Osteoblast (primary cell): ENCODE results near the gene GPER1. TPM values are rescaled to one million over a fixed set of nuclear protein-coding genes. Genes with fewer than 3 reads are reported as not detected.
A peak's percentile ranks its signal among the peaks of the same experiment; 100 is the strongest.
"Not testable (repeated sequence)": the region's sequence is repeated elsewhere in the genome, so short reads cannot be mapped to it uniquely, and the experiment has no call there.

ENCODE experiments used
- DNase-seq: peaks from one replicate; pipeline ENCODE4 v3.0.0; 2011; ENCODE audit warnings: low spot score, mixed read lengths; ENCODE audit not compliant: insufficient read length; ENCODE audit errors: missing footprints
- H2AFZ ChIP-seq: 2 replicates; pipeline ENCODE4 v1.6.0; 2011; ENCODE audit warnings: mild to moderate bottlenecking, low read length
- H3K27ac ChIP-seq: 2 replicates; pipeline ENCODE4 v1.5.1; 2011; ENCODE audit warnings: mild to moderate bottlenecking, low read depth, low read length, moderate library complexity
- H3K27me3 ChIP-seq: 2 replicates; pipeline ENCODE4 v1.6.0; 2012; ENCODE audit warnings: mild to moderate bottlenecking, control low read depth, inconsistent platforms, low read length, moderate library complexity; ENCODE audit not compliant: insufficient read depth
- H3K36me3 ChIP-seq: 2 replicates; pipeline ENCODE4 v1.5.1; 2011; ENCODE audit warnings: mild to moderate bottlenecking, low read length, control low read depth, moderate library complexity; ENCODE audit not compliant: insufficient read depth
- H3K4me1 ChIP-seq: 2 replicates; pipeline ENCODE4 v1.5.1; 2011; ENCODE audit warnings: mild to moderate bottlenecking, low read length, control low read depth, moderate library complexity; ENCODE audit not compliant: insufficient read depth
- H3K4me2 ChIP-seq: 2 replicates; pipeline ENCODE4 v1.6.0; 2011; ENCODE audit warnings: mild to moderate bottlenecking, low read length; ENCODE audit not compliant: insufficient read depth
- H3K4me3 ChIP-seq: fragments of 200-600 bp; sonication (generic); 3 replicates; pipeline ENCODE4 v1.5.1; 2012; ENCODE audit warnings: mild to moderate bottlenecking, low read length, inconsistent platforms; ENCODE audit not compliant: insufficient read depth
- H3K79me2 ChIP-seq: 2 replicates; pipeline ENCODE4 v1.6.0; 2012; ENCODE audit warnings: mild to moderate bottlenecking, low read length, control low read depth, inconsistent platforms; ENCODE audit not compliant: insufficient read depth
- H3K9me3 ChIP-seq: 2 replicates; pipeline ENCODE4 v1.5.1; 2011; ENCODE audit warnings: low read depth, low read length, control low read depth
- H4K20me1 ChIP-seq: 2 replicates; pipeline ENCODE4 v1.6.0; 2012; ENCODE audit warnings: mild to moderate bottlenecking, low read length, control low read depth; ENCODE audit not compliant: insufficient read depth
- total RNA-seq: library from RNA; depleted of rRNA; stranded (reverse); fragments of >200 nt; gene quantifications from 2 replicates; pipeline ENCODE4 v1.2.3, GENCODE V29; 2012
- TF ChIP-seq, protein P1 (sequence below): IDR thresholded peaks from 2 replicates; pipeline ENCODE4 v1.5.1; 2011; ENCODE audit warnings: mild to moderate bottlenecking, low read depth, low read length, moderate library complexity; ENCODE audit errors: extremely low read depth

The GPER1 gene
- total RNA-seq, 1 donor = 10.5 TPM

DNA sequence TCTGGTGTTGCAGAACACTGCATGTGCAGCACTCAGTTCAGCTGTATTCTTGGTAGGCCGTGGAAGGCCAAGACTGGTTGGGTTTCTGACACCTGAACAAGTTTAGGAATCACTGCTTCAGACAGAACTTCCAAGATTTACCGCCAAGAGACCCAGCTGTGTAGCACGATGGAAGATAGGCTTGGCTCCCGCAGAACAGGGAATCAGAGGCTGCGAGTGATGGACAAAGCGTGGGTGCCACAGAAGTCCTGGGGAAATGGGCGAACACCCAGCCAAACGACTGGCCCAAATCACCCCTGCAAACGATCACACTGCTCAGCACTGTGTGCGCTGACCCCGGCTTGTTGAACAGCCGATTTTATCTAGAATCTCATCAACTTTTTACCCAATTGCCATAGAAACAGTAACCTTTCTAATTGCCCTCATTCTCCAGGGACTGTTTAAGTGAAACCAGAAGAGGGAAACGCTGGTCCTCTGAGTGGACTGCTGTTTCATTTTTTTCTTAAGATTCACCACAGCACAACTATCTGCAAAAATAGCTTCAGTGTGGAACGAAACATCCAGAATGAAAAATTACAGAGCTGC, 54.2 kb downstream of the GPER1 start:
- Histone ChIP-seq H3K4me3 (no peak overlapping the region), H3K27me3 (no peaks in the 10 kb centered on the region), H3K79me2 (peaks cover 6% of the 10 kb centered on the region), H3K4me2 (peak overlapping the region; percentile 56), H3K27ac (no peak overlapping the region), H2AFZ (peak overlapping the region; percentile 1), H3K9me3 (no peaks in the 10 kb centered on the region), H4K20me1 (no peaks in the 10 kb centered on the region), H3K4me1 (peaks cover 7% of the 10 kb centered on the region), H3K36me3 (no peaks in the 10 kb centered on the region)
- TF ChIP-seq, protein P1, sequence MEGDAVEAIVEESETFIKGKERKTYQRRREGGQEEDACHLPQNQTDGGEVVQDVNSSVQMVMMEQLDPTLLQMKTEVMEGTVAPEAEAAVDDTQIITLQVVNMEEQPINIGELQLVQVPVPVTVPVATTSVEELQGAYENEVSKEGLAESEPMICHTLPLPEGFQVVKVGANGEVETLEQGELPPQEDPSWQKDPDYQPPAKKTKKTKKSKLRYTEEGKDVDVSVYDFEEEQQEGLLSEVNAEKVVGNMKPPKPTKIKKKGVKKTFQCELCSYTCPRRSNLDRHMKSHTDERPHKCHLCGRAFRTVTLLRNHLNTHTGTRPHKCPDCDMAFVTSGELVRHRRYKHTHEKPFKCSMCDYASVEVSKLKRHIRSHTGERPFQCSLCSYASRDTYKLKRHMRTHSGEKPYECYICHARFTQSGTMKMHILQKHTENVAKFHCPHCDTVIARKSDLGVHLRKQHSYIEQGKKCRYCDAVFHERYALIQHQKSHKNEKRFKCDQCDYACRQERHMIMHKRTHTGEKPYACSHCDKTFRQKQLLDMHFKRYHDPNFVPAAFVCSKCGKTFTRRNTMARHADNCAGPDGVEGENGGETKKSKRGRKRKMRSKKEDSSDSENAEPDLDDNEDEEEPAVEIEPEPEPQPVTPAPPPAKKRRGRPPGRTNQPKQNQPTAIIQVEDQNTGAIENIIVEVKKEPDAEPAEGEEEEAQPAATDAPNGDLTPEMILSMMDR = no peak
- no peak for DNase-seq

DNA sequence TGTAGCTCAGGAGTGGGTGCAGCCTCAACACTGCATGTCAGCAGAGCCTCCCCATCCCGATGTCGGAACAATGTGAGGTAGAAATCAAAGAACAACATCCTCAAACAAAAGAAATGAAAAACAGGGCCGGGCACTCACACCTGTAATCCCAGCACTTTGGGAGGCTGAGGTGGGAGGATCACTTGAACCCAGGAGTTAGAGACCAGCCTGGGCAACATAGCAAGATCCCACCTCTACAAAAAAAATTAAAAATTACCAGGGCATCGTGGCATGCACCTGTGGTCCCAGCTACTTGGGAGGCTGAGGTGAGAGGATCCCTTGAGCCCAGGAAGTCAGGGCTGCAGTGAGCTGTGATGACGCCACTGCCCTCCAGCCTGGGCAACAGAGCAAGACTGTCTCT, 55.1 kb downstream of the GPER1 start:
- not testable (repeated sequence) for H3K27me3 ChIP-seq, H3K9me3 ChIP-seq, H3K79me2 ChIP-seq, H4K20me1 ChIP-seq, H2AFZ ChIP-seq, H3K4me2 ChIP-seq, H3K4me1 ChIP-seq, H3K27ac ChIP-seq, H3K36me3 ChIP-seq, DNase-seq, H3K4me3 ChIP-seq

Other genes starting within 250 kb of the GPER1 start
- gene GET4, start 211.6 kb upstream of the GPER1 start, total RNA-seq = 17.7 and 18.9 TPM in 2 replicates
- 0.59 and 2.2 TPM in 2 replicates for gene ADAP1, start 133.4 kb upstream of the GPER1 start, total RNA-seq
- gene COX19, start 112.6 kb upstream of the GPER1 start, total RNA-seq = 10.9 and 13.0 TPM in 2 replicates
- not detected in 2 replicates for gene CYP2W1, start 104.9 kb upstream of the GPER1 start, total RNA-seq
- 3.5 and 5.1 TPM in 2 replicates for gene GPR146, start 43.6 kb upstream of the GPER1 start, total RNA-seq
- gene ZFAND2A, start 72.1 kb downstream of the GPER1 start, total RNA-seq = 11.8 and 13.0 TPM in 2 replicates
- gene UNCX, start 144.8 kb downstream of the GPER1 start, total RNA-seq = not detected in 2 replicates